Cortex of kidney (tissue), 1 donor: ENCODE data around the gene NEDD4L.
"Not testable (repeated sequence)": the region's sequence is repeated elsewhere in the genome, so short reads cannot be mapped to it uniquely, and the experiment has no call there.

Experiments used
- DNase-seq: peaks from one replicate; lab custom pipeline; 2025; lab: John Stamatoyannopoulos, UW

The NEDD4L gene

GRCh38 chr18:58239879-58240278 is 195.9 kb downstream of the NEDD4L start:
- DNase-seq, result no peak

GRCh38 chr18:58241026-58241679 is 197.1 kb downstream of the NEDD4L start:
- no peak for DNase-seq

- DNase-seq, result no peak
Measured at GRCh38 chr18:58241877-58242276, 197.9 kb downstream of the NEDD4L start.

- no peak for DNase-seq
Measured at GRCh38 chr18:58242435-58242834, 198.4 kb downstream of the NEDD4L start.

GRCh38 chr18:58242968-58243367 is 198.9 kb downstream of the NEDD4L start:
- DNase-seq, result no peak

GRCh38 chr18:58243401-58243800 is 199.4 kb downstream of the NEDD4L start:
- no peak for DNase-seq

- no peak for DNase-seq
Measured at GRCh38 chr18:58247363-58247834, 203.4 kb downstream of the NEDD4L start.

GRCh38 chr18:58249712-58250111 is 205.7 kb downstream of the NEDD4L start:
- DNase-seq, result no peak

- DNase-seq, result no peak
Measured at GRCh38 chr18:58251416-58251815, 207.4 kb downstream of the NEDD4L start.

- no peak for DNase-seq
Measured at GRCh38 chr18:58252166-58252565, 208.1 kb downstream of the NEDD4L start.

- DNase-seq, result no peak
Measured at GRCh38 chr18:58253318-58253717, 209.3 kb downstream of the NEDD4L start.

GRCh38 chr18:58253871-58254270 is 209.8 kb downstream of the NEDD4L start:
- no peak for DNase-seq

GRCh38 chr18:58254873-58255511 is 211.0 kb downstream of the NEDD4L start:
- no peak for DNase-seq

GRCh38 chr18:58255701-58256311 is 211.8 kb downstream of the NEDD4L start:
- DNase-seq, result no peak

- no peak for DNase-seq
Measured at GRCh38 chr18:58256316-58257080, 212.5 kb downstream of the NEDD4L start.

- DNase-seq, result no peak
Measured at GRCh38 chr18:58257461-58257860, 213.4 kb downstream of the NEDD4L start.

- no peak for DNase-seq
Measured at GRCh38 chr18:58258692-58259342, 214.8 kb downstream of the NEDD4L start.

GRCh38 chr18:58263055-58263957 is 219.3 kb downstream of the NEDD4L start:
- DNase-seq, result no peak

- DNase-seq, result no peak
Measured at GRCh38 chr18:58264075-58264474, 220.0 kb downstream of the NEDD4L start.

GRCh38 chr18:58264840-58265239 is 220.8 kb downstream of the NEDD4L start:
- no peak for DNase-seq

GRCh38 chr18:58265489-58265888 is 221.5 kb downstream of the NEDD4L start:
- not testable (repeated sequence) for DNase-seq
